ENCODE results near the gene RNF32.
"Not testable (repeated sequence)": the region's sequence is repeated elsewhere in the genome, so short reads cannot be mapped to it uniquely, and the experiment has no call there.

The RNF32 gene

DNA sequence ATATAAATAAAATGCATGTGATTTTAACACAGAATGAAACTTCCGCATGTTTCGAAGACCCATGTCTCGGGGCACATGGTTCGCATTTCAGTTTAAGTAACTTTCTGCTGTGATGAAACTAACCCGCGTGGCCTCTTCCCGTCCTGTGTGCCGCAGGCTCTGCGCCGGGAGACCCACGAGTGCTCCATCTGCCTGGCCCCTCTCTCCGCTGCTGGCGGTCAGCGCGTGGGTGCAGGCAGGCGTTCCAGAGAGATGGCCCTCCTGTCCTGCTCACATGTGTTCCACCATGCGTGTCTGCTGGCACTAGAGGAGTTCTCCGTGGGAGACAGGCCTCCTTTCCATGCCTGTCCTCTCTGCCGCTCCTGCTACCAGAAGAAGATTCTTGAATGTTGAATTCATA is 35.7 kb downstream of the RNF32 start:
- no peak for DNase-seq

DNA sequence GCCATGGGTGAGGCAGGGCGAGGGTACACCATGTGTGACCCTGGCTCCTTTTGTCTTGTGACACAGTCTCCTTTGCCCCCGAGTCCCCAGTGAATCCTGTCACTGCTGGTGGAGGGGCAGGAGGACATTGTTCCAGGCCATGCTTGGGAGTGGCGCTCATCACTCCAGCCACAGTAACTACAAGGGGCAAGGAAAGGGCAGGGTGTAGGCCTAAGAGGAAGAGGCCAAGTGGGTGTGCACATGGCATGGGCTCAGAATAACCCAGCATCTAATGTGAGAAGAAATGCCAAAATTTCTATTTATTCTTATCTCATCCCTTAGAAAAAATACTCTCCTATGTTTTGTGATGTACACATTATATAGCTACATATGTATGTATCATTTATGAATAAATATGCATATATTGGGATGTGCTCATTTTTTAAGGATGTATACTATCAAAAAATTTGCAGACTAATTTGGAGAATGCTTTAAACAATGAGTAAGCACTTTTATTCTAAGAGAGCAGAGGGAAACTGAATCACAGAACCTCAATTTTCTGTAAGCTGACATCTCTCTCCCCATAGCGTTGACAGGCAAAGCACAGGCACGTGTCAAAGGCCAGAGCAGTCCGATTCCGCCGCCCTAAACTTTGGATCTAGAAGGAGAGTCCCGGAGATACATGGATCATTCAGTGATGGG is 36.9 kb downstream of the RNF32 start:
- DNase-seq: no peak

- no peak for DNase-seq
Measured at GRCh38 chr7:156680281-156680680, 39.7 kb downstream of the RNF32 start.

- no peak for DNase-seq
Measured at GRCh38 chr7:156682928-156683327, 42.4 kb downstream of the RNF32 start.

- no peak for DNase-seq
Measured at GRCh38 chr7:156684251-156684650, 43.7 kb downstream of the RNF32 start.

DNA sequence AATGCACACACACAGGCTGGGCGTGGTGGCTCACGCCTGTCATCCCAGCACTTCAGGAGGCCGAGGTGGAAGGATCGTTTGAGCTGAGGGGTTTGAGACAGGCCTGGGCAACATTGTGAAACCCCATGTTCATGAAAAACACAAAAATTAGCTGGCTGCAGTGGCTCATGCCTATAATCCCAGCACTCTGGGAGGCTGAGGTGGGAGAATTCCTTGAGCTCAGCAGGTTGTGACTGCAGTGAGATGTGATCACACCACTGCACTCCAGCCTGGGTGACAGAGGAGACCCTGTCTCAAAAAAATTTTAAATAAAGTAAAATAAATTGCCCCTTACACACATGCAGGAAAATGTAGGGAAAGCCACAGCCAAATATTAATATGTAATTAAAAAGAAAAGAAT is 44.1 kb downstream of the RNF32 start:
- no peak for DNase-seq

DNA sequence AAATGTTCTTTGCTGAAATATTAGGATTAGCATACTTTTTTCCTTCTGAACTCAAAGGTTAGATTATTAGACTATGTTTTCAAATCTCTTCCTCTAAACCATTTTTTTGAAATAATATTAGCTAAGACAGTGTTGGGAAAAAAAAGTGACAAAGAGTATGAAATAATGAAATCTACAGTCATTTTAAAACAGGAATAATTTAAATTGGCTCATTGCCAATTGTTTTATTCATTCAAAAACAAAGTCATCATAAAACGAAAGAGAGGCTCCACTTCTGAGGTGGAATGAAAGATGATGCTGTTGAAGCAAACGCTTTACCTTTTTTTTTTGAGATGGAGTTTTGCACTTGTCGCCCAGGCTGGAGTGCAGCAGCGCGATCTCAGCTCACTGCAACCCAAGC is 51.2 kb downstream of the RNF32 start:
- DNase-seq: no peak

DNA sequence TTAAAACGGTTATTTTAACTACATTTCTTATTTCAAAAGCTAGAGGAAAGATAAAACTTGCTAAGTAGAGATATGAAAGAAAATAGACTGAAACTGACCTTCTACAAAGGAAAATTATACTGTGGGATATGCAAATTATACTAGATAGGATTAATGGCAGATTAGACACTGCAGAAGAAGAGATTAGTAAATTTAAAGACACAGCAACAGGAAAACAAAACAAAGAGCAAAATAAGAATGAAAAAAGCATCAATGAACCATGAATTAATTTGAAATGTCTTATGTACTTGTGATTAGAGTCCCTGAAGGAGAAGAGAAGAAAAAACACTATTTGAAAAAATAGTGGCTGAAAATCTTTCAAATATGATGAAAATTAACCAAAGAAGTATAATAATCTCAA is 52.3 kb downstream of the RNF32 start:
- no peak for DNase-seq

GRCh38 chr7:156693627-156694026 is 53.1 kb downstream of the RNF32 start:
- DNase-seq: no peak

DNA sequence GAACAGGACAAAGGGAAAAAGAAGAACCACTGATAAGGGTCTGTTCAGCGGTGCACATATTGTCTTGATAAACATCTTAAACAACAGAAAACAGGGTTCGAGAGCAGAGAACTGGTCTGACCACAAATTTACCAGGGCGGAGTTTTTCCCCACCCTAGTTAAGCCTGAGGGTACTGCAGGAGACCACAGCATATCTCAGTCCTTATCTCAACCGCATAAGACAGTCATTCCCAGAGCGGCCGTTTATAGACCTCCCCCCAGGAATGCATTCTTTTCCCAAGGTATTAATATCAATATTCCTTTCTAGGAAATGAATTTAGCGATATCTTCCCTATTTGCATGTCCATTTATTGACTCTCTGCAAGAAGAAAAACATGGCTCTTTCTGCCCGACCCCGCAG is 56.7 kb downstream of the RNF32 start:
- not testable (repeated sequence) for DNase-seq

DNA sequence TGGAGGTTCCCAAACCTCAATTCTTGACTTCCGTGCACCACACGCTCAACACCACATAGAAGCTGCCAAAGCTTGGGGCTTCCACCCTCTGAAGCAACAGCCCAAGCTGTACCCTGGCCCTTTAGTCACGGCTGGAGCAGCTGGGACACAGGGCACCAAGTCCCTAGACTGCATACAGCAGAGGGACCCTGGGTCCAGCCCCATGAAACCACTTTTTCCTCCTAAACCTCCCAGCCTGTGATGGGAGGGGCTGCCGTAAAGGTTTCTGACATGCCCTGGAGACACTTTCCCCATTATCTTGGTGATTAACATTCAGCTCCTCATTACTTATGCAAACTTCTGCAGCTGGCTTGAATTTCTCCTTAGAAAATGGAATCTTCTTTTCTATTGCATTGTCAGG is 57.9 kb downstream of the RNF32 start:
- not testable (repeated sequence) for DNase-seq

DNA sequence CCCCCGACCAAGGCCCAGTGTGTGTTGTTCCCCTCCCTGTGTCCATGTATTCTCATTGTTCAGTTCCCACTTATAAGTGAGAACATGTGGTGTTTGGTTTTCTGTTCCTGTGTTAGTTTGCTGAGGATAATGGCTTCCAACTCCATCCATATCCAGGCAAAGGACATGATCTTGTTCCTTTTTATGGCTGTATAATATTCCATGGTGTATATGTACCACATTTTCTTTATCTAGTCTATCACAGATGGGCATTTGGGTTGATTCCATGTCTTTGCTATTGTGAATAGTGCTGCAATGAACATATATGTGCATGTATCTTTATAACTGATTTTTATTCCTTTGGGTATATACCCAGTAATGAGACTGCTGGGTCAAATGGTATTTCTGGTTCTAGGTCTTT is 61.2 kb downstream of the RNF32 start:
- not testable (repeated sequence) for DNase-seq

DNA sequence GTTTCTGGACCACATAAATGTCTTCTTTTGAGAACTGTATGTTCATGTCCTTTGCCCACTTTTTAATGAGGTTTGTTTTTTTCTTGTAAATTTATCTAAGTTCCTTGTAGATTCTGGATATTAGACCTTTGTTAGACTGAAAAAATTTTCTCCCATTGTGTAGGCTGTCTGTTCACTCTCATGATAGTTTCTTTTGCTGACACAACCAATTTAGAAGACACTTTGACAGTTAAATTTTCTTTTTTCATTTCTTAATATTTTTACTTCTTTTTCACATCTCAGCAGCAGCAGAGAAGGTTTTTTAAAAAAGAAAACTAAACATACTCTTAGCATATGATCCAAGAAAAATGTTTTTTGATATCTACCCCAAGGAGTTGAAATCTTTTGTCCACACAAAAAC is 61.8 kb downstream of the RNF32 start:
- DNase-seq: no peak

DNA sequence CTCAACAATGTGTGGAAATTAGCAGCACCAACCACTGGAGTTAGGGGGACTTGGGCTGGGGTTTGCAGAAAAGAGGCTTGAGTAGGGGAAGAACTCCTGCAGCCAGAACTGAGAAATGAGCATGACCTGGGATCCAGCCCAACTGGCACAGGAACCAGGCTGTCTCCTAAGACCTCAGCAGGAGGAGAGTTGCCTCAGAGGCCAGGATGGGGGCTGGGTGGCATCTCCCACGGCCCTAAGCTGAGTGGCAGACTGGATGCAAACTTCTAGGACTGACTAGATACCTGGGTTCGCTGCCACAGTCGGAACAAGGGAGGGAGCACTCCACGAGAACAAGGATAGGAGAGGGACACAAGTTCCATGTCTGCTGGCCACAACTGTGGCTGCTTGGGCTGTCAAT is 62.6 kb downstream of the RNF32 start:
- DNase-seq: no peak

DNA sequence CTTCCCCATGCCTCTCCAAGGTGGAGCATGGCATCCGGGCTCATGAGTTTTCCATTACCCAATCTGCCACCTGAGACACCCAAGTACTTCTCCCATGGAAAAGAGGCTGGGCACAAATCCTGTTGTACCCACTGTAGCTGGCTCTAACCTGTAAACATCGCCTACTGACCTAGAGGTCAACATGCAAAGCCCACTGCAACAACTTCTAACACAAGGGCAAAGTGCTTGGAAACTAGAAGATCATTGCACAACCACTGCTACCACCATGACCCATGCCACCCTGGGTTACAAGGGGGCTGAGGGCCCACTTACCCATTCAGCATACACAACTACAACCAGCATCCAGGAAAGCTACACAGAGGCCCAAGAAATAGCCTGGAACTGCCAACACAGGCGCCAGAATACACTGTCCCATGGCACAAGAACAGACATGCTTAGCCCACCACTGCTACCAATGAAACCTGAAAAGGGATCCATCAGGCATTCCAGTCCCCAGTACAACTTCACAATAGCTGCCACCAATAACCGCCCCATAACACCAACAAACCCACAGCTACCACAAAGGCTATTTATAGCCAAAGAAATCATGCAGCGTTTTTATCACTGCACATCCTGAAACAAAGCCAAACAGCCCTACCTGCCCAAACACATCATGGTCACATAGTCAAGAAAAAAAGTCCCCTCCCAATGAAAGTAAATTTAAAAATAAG is 63.4 kb downstream of the RNF32 start:
- no peak for DNase-seq

GRCh38 chr7:156722043-156722826 is 81.7 kb downstream of the RNF32 start:
- DNase-seq: no peak

- DNase-seq: no peak
Measured at GRCh38 chr7:156725073-156725472, 84.5 kb downstream of the RNF32 start.

GRCh38 chr7:156725936-156726335 is 85.4 kb downstream of the RNF32 start:
- DNase-seq: no peak
